GM12801 (cell line): Measurements from ENCODE around the gene KATNAL2.

ENCODE experiments used
- CTCF ChIP-seq: IDR thresholded peaks from one replicate; pipeline ENCODE4 v1.5.1; 2011; ENCODE audit warnings: control low read depth; ENCODE audit not compliant: insufficient read length; ENCODE audit errors: extremely low read depth

Gene KATNAL2

DNA sequence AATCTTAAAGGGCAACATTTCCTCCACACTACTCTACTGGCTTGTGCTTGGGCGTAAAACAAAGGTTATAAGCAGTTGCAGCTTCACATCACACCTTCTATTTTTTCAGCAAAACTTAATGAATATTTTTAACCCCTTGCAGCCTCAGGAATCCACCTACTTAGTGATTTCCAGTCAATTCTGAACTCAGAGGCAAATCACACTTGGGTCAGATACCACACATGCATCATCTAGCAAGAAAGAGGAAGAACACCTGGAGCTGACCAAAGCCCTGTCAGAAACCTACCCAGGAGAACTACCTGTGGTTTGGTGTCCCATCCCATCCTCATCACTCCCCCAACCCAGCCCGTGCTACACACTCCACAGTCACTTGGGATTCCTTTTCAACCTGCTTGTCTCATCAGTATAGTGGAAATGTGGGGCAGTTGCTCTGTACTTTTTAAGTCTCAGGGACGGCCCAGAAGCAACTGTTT is 25.6 kb upstream of the KATNAL2 start:
- no peak for TF ChIP-seq CTCF

GRCh38 chr18:46892842-46893241 is 24.6 kb upstream of the KATNAL2 start:
- no peak for TF ChIP-seq CTCF

- no peak for TF ChIP-seq CTCF
Measured at GRCh38 chr18:46893360-46893759, 24.0 kb upstream of the KATNAL2 start.

DNA sequence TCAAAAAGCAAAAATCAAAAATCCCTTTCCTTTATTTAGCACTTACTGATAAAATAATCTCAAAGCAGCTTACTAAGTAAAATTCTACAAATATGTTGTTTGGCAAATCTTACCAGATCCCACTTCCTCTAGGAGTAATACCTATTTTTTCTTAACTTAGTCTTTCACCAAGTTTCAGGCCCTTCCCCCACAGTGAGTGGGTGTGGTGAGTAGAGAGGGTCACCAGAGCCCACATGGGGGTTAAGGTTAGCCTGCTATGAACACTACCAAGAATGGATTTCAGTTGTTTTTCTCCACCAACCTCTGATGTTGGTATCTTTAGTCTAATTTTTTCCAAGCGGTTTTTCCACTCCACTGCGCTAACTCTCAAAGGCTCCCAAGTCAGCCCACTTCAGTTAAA is 23.3 kb upstream of the KATNAL2 start:
- TF ChIP-seq CTCF, result no peak

- no peak for TF ChIP-seq CTCF
Measured at GRCh38 chr18:46899274-46899948, 18.0 kb upstream of the KATNAL2 start.

GRCh38 chr18:46903406-46903805 is 14.0 kb upstream of the KATNAL2 start:
- TF ChIP-seq CTCF, result no peak

DNA sequence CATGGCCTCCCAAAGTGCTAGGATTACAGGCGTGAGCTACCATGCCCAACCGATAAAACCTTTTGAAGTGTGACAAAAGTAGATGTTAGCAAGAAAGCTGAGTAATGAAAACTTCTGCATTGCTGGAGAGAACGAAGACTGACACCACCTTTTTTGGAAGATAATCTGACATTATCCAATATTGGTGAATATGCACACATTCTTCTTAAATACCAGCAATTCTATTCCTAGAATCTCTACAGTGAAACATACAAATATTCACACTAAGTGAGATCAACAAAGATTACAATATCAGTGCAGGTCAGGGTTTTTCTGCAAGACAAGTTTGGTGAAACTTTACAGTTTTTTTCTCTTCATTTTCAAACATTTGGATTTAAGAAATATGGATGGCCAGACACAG is 7.9 kb upstream of the KATNAL2 start:
- no peak for TF ChIP-seq CTCF

DNA sequence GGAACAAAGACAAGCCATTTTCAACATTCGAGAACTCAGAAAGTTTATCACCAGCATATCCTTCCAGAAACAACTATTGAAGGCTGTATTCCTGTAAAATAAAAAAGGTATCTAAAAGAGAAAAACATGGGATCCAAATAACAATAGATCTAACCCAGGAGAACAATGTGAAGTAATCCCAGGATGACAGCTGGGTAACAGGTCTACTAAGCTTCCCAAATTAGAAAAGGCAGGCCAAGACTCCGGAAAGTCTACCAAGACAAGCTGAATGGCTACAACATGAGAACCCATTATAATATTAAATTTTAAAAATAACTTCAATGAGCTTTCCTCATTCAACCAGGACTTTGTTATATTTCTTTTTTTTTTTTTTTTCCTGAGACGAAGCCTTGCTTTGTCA is 6.5 kb upstream of the KATNAL2 start:
- TF ChIP-seq CTCF, result no peak
